ENCODE data around the gene RYR1.

The RYR1 gene

GRCh38 chr19:38448225-38448624, 14.7 kb downstream of the RYR1 start:
- ATAC-seq (ENCODE audit: insufficient read depth, low read depth) = no peak
- Histone ChIP-seq H3K36me3 (ENCODE audit: insufficient read depth, low read length) (no peaks in the 10 kb centered on the region), H3K27ac (ENCODE audit: low read length) (no peak overlapping the region), H3K4me2 (ENCODE audit: insufficient read depth, low read length) (no peak overlapping the region), H3K27me3 (ENCODE audit: insufficient read depth, low read length, poor library complexity) (no peaks in the 10 kb centered on the region), H4K20me1 (ENCODE audit: insufficient read depth, low read length) (0 out of 2 replicates have a peak, but pooled peaks cover 5% of the 10 kb centered on the region), H3K4me1 (ENCODE audit: insufficient read depth, low read length) (no peaks in the 10 kb centered on the region), H3K4me3 (ENCODE audit: low read depth in 1 of 2, low read length in 2 of 2) (no peak overlapping the region), H2AFZ (ENCODE audit: low read depth, low read length) (no peak overlapping the region), H3K9ac (ENCODE audit: low read depth, low read length) (no peak overlapping the region), H3K9me3 (ENCODE audit: insufficient read depth, low read length, severe bottlenecking) (no peaks in the 10 kb centered on the region), H3K79me2 (ENCODE audit: insufficient read depth, low read length) (no peaks in the 10 kb centered on the region)
- TF ChIP-seq, protein P1, sequence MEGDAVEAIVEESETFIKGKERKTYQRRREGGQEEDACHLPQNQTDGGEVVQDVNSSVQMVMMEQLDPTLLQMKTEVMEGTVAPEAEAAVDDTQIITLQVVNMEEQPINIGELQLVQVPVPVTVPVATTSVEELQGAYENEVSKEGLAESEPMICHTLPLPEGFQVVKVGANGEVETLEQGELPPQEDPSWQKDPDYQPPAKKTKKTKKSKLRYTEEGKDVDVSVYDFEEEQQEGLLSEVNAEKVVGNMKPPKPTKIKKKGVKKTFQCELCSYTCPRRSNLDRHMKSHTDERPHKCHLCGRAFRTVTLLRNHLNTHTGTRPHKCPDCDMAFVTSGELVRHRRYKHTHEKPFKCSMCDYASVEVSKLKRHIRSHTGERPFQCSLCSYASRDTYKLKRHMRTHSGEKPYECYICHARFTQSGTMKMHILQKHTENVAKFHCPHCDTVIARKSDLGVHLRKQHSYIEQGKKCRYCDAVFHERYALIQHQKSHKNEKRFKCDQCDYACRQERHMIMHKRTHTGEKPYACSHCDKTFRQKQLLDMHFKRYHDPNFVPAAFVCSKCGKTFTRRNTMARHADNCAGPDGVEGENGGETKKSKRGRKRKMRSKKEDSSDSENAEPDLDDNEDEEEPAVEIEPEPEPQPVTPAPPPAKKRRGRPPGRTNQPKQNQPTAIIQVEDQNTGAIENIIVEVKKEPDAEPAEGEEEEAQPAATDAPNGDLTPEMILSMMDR (IDR thresholded peaks at IDR 0.05; ENCODE audit: borderline replicate concordance, extremely low read depth, low read length, poor library complexity, severe bottlenecking) = no peak
- TF ChIP-seq EZH2 (IDR thresholded peaks at IDR 0.05; ENCODE audit: borderline replicate concordance, low read depth, low read length, severe bottlenecking) = no peak
- DNase-seq = no peak

DNA sequence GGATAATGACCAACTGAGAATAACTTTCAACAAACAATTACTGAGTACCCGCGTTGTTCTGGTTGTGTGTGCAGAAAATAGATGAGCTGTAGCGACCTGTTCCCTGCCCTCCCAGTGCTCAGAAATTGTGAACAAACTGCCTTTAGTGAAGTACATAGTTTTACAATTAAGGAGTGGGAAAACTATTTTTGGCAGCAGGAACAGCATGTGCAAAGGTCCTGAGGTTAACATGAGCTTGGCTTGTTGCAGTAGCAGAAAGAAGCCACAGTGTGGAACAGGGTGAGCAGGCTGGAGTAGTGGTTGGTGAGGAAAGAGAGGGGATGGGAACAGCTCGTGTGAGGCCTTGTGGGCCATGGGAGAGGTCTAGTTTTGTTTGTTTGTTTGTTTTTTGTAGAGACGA, 16.0 kb downstream of the RYR1 start:
- no peak for ATAC-seq (ENCODE audit: insufficient read depth, low read depth)
- Histone ChIP-seq H3K9ac (ENCODE audit: low read depth, low read length) (no peak overlapping the region), H3K27ac (ENCODE audit: low read length) (no peak overlapping the region), H3K4me3 (ENCODE audit: low read depth in 1 of 2, low read length in 2 of 2) (no peak overlapping the region), H4K20me1 (ENCODE audit: insufficient read depth, low read length) (0 out of 2 replicates have a peak, but pooled peaks cover 5% of the 10 kb centered on the region), H2AFZ (ENCODE audit: low read depth, low read length) (no peak overlapping the region), H3K79me2 (ENCODE audit: insufficient read depth, low read length) (no peaks in the 10 kb centered on the region), H3K4me1 (ENCODE audit: insufficient read depth, low read length) (no peaks in the 10 kb centered on the region), H3K9me3 (ENCODE audit: insufficient read depth, low read length, severe bottlenecking) (no peaks in the 10 kb centered on the region), H3K36me3 (ENCODE audit: insufficient read depth, low read length) (no peaks in the 10 kb centered on the region), H3K27me3 (ENCODE audit: insufficient read depth, low read length, poor library complexity) (no peaks in the 10 kb centered on the region), H3K4me2 (ENCODE audit: insufficient read depth, low read length) (no peak overlapping the region)
- no peak for TF ChIP-seq EZH2 (IDR thresholded peaks at IDR 0.05; ENCODE audit: borderline replicate concordance, low read depth, low read length, severe bottlenecking)
- no peak for DNase-seq

GRCh38 chr19:38451036-38451435, 17.5 kb downstream of the RYR1 start:
- H3K27me3 ChIP-seq (ENCODE audit: insufficient read depth, low read length, poor library complexity) = no peaks in the 10 kb centered on the region
- H3K79me2 ChIP-seq (ENCODE audit: insufficient read depth, low read length) = no peaks in the 10 kb centered on the region
- no peak overlapping the region for H3K4me3 ChIP-seq (ENCODE audit: low read depth in 1 of 2, low read length in 2 of 2)
- no peak overlapping the region for H2AFZ ChIP-seq (ENCODE audit: low read depth, low read length)
- H4K20me1 ChIP-seq (ENCODE audit: insufficient read depth, low read length) = 0 out of 2 replicates have a peak, but pooled peaks cover 5% of the 10 kb centered on the region
- no peaks in the 10 kb centered on the region for H3K9me3 ChIP-seq (ENCODE audit: insufficient read depth, low read length, severe bottlenecking)
- H3K36me3 ChIP-seq (ENCODE audit: insufficient read depth, low read length) = no peaks in the 10 kb centered on the region
- no peak overlapping the region for H3K4me2 ChIP-seq (ENCODE audit: insufficient read depth, low read length)
- H3K4me1 ChIP-seq (ENCODE audit: insufficient read depth, low read length) = no peaks in the 10 kb centered on the region
- DNase-seq (no peak), ATAC-seq (ENCODE audit: insufficient read depth, low read depth) (no peak)
- no peak overlapping the region for H3K27ac ChIP-seq (ENCODE audit: low read length)
- H3K9ac ChIP-seq (ENCODE audit: low read depth, low read length) = no peak overlapping the region
- TF ChIP-seq, protein P1 (IDR thresholded peaks at IDR 0.05; ENCODE audit: borderline replicate concordance, extremely low read depth, low read length, poor library complexity, severe bottlenecking) = no peak
- TF ChIP-seq EZH2 (IDR thresholded peaks at IDR 0.05; ENCODE audit: borderline replicate concordance, low read depth, low read length, severe bottlenecking) = no peak

GRCh38 chr19:38451629-38452028, 18.1 kb downstream of the RYR1 start:
- Histone ChIP-seq H3K4me2 (ENCODE audit: insufficient read depth, low read length) (no peak overlapping the region), H3K27ac (ENCODE audit: low read length) (no peak overlapping the region), H3K36me3 (ENCODE audit: insufficient read depth, low read length) (no peaks in the 10 kb centered on the region), H3K79me2 (ENCODE audit: insufficient read depth, low read length) (no peaks in the 10 kb centered on the region), H3K9me3 (ENCODE audit: insufficient read depth, low read length, severe bottlenecking) (no peaks in the 10 kb centered on the region), H3K9ac (ENCODE audit: low read depth, low read length) (no peak overlapping the region), H3K4me1 (ENCODE audit: insufficient read depth, low read length) (no peaks in the 10 kb centered on the region), H3K4me3 (ENCODE audit: low read depth in 1 of 2, low read length in 2 of 2) (no peak overlapping the region), H2AFZ (ENCODE audit: low read depth, low read length) (no peak overlapping the region), H3K27me3 (ENCODE audit: insufficient read depth, low read length, poor library complexity) (no peaks in the 10 kb centered on the region), H4K20me1 (ENCODE audit: insufficient read depth, low read length) (0 out of 2 replicates have a peak, but pooled peaks cover 5% of the 10 kb centered on the region)
- DNase-seq = no peak
- ATAC-seq (ENCODE audit: insufficient read depth, low read depth) = no peak
- TF ChIP-seq, protein P1 (IDR thresholded peaks at IDR 0.05; ENCODE audit: borderline replicate concordance, extremely low read depth, low read length, poor library complexity, severe bottlenecking) = no peak
- no peak for TF ChIP-seq EZH2 (IDR thresholded peaks at IDR 0.05; ENCODE audit: borderline replicate concordance, low read depth, low read length, severe bottlenecking)

Measured in DND-41 (cell line).